HG02571 (cell line): ENCODE results near the gene DCAF15.

Experiments used
- ATAC-seq: cut with Tn5 transposase; IDR thresholded peaks from one replicate; pipeline ENCODE4 v1.9.1; 2021; ENCODE audit warnings: mild to moderate bottlenecking, moderate library complexity; ENCODE audit not compliant: unreplicated experiment

DCAF15 gene

DNA sequence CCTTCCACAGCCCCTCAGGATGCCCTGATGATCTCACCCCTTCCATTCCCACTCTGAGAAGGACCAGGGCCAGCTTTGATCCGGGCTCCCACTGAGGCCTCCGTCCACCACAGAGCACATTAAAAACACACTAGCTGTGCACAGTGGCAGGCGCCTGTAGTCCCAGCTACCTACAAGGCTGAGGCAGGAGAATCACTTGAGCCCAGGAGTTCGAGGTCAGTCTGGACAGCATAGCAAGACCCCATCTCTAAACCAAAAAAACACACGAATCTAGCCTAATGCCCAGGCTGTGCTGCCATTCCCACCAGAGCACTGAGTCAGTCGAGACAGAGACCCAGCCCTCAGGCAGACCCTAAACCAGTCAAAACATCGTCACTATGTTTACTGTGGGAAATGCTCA is 39.7 kb downstream of the DCAF15 start:
- no peak for ATAC-seq

- no peak for ATAC-seq
Measured at GRCh38 chr19:13993590-13994300, 41.4 kb downstream of the DCAF15 start.

DNA sequence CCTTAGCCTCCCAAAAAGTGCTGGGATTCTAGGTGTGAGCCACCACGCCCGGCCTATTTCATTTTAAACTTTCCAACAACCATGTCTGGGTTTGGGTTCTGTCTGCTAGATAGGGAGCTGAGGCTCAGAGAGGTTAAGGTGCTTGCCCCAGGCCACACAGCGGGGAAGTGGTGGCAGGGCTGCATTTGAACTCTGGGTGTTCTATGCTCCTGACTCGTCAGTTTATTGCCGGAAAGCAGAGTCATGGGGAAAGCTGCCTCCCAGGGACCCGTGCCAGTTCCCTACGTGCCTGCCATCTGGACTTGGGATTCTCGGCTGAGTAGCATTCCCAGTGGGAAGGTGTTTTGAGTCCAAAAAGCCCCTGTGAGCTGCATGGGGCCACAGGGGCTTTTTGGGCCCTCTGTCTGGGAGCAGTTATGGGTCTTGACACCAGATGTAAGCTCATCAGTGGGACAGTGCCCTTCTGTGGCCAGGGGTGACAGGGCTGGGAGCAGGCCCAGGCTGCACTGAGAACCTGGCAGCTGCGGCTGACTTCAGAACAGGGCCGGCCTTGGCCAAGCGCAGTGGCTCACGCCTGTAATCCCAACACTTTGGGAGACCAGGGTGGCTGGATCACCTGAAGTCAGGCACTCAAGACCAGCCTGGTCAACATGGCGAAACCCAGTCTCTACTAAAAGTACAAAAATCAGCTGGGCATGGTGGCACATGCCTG is 42.9 kb downstream of the DCAF15 start:
- ATAC-seq, result no peak

DNA sequence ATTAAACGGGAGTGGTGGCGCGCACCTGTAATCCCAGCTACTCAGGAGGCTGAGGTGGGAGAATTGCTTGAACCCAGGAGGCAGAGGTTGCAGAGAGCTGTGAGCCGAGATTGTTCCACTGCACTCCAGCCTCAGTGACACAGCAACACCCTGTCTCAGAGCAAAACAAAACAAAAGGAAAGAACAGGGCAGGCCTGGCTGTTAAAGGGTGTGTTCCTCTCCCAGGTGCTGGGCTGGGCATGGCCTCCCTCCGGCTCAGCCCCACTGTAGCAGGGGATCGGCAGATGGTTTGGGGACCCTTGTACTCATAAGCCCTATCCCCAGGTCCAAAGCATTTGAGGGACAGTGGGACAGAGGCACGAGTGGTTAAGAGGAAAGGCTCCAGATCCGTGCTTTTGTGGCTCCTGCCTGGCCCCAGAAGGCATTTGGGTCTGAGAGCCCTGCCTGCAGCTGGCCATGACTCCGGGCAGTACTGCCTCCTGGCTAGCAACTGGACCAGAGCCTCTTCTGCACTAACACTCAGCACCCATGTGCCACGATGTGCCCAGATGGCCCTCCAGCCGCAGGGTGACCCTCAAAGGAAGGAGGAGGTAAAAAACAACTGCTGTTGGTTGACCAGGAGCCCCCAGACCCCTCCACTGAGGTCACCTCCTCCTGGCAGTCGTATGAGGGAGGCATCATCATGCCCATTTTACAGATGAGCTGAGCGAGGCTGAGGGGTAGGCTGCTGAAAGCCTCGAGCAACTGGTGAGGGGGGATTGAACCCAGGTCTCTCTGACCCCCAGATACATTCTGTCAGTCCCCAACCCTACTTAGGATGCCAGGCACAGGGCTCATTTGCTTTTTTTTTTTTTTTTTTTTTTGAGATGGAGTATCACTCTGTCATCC is 43.8 kb downstream of the DCAF15 start:
- no peak for ATAC-seq

DNA sequence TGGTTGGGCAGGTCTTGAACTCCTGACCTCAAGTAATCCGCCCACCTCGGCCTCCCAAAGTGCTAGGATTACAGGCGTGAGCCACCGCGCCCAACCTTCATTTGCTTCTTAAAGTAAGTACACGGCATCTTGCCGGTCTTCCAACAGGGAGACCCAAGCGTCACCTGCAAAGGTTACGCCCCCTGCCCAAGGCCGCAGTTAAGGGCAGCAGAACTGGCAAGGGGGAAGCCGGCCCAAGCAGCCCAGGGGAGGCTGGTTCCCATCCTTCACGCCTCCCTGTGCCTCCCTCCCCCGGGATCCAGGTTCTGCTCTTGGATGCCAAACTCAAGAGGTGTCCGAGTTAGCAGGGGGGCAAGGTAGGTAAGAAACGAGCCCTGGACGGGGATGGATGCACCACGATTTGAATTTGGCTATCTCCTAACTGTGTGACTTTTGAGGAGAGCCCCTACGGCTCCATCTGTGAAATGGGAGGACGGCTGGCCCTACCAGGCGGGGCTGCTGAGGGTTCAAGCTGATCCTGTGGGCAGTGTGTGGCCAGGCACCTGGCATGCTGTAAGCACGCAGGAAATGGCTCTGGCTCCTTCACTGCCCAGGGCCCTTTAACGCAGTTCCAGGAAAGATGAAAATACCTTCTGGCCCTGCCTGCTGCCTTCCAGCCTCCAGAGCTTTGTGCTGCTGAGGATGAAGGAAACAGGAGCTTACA is 44.8 kb downstream of the DCAF15 start:
- no peak for ATAC-seq

- no peak for ATAC-seq
Measured at GRCh38 chr19:13997631-13997962, 45.3 kb downstream of the DCAF15 start.

- ATAC-seq, result no peak
Measured at GRCh38 chr19:13998426-13998825, 46.1 kb downstream of the DCAF15 start.

DNA sequence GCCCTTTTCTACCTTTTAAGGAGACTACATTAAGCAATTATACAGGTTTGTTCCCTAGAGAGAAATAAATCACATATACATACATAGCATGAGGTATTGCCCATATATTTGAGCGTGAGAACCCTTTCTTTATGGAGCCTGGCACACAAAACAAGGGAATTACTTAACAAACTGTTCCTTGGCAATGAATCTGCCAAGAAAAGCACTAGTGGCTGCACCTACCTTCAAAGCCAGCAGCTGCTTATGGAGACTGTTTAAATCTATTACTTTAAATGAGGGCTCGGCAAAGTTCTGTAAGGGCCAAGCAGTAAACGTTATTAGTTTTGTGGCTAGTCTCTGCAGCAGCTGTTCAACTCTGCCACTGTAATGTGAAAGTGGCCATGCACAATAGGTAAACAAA is 46.8 kb downstream of the DCAF15 start:
- no peak for ATAC-seq

GRCh38 chr19:14000691-14001375 is 48.5 kb downstream of the DCAF15 start:
- no peak for ATAC-seq

DNA sequence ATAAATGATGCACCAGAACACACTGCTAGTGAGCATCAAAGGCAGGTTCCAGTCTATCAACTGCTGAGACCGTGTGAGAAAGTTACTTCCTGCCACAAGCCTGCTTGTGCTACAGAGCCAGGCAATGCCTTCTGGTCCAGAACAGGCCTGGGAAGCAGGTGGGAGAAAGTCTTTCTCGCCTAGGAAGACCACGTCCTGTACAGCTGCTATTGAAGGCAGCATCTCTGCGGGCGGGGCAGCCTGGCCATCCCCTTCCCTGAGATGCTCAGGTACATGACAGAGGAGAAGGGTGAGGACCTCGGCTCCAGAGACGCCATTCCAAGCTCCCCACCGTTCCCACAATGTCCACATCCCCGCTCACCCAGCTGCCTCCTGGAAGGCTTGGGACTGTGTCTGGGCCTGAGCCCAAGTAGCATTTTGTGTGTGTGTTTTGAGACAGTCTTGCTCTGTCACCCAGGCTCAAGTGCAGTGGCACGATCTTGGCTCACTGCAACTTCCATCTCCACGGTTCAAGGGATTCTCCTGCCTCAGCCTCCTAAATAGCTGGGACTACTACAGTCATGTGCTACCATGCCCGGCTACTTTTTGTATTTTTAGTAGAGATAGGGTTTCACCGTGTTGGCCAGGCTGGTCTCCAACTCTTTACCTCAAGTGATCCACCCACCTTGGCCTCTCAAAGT is 50.4 kb downstream of the DCAF15 start:
- no peak for ATAC-seq

DNA sequence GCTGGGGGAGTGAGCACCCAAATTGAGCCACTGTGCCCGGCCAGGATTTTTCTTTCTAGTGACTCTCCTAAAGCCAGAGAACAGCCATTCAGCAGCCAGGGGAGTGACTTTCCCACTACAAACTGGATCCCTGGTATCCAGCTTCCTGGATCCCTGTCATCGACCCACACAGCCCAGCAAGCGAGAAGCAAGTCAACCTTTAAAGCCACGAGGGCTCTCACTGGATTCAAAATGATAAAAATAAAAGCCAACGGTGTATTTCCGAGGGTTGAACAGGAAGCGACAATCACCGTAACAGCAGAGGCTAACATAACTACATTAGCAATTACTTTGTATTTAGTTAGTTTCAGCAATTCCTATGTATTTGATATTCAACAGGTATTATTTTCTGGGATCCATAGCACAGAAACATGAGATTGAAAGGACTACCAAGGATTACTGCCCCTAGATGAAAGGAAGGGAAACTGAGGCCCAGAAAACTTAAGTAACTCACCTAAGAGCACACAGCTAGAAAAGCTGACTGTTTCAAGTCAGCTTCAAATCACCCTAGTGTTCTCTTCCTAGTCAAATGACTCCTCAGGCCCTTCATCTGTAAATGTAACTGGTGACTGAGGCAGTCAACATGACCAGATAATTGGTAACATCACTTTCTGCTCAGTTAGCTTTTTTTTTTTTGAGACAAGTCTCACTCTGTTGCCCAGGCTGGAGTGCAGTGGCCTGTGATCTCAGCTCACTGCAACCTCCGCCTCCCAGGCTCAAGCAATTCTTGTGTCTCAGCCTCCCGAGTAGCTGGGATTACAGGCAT is 51.1 kb downstream of the DCAF15 start:
- no peak for ATAC-seq

- ATAC-seq, result no peak
Measured at GRCh38 chr19:14004619-14005348, 52.5 kb downstream of the DCAF15 start.

DNA sequence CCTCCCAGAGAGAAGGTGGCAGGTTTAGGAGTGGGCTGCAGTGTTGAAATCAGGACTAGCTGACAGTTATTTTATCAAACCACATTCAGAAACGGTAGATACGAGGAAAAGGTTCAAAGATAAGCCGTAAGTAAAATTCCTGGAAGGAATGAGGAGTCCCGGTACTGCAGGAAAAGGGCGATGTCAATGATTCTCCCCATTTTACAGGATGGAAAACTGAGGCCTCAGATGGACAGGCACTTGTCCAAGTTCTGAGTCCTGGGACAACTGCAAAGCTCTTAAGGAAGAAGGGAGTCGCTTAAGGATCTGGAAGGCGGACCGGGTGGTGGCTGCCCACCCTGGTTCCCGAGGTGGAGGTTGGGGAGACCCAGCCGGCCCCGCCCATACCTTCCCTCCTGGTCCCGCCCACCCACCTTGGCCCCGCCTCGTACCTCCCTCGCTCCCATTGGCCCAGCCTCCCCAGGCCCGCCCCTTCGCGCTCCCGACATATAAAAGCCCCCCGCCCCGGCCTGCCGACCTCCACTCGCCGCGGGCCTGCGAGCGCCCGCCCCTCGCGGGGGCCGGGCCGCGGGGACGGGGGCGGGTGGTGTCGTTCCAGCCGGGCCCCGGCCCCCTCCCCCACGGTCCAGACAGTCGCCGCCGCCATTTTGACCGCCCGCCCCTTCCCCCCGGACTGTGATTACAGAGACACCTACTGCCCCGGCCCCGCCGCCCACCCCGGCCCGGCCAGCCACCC is 53.2 kb downstream of the DCAF15 start:
- ATAC-seq, result peak; percentile 27

DNA sequence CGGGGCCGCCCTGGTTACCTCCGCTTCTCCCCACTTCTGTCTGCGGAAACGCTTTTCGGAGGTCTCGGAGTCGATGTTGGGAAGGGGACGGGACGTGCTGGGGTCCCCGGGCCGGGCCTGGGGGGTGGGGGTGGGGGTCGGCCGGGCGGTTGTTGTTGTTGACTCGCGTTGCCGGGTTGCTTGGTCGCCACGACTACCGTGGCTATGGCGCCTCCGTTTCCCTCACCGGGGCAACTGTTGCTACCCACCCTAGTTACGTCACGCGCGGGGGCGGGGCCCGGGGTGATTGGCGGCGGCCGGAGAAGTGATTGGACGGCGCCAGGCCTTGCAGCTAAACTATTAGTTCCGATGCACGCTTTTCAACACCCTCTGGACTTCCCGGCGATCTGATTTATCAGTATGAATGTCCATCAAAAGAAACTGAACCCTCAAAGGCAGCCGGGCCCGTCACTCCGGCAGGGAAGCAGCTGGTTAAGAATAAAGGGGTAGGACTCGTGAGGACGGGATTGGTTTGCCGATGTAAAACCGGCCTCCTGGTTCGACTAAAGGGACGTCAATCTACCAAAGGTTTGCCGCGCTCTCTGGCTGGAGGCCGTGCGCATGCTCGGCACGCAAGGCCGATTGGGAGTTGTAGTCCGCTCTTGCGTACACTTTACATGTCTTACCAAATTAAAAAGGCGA is 53.9 kb downstream of the DCAF15 start, which contains the start of gene RFX1:
Gene RFX1, minus strand, starts transcription at position 236 of the 681 bp plus-strand sequence. CDS start 12,477 bp downstream, outside the sequence.
- peak; percentile 72 for ATAC-seq

GRCh38 chr19:14006766-14007562 is 54.7 kb downstream of the DCAF15 start:
- ATAC-seq, result peak; percentile 32
